Activated CD4-positive, CD25-positive, alpha-beta regulatory T cell treated with anti-CD3 and anti-CD28 coated beads, Interleukin-2, amount 50 U/mL, for 16 hours (primary cell): Measurements from ENCODE around the gene AKR1C2.
"Not testable (repeated sequence)": the region's sequence is repeated elsewhere in the genome, so short reads cannot be mapped to it uniquely, and the experiment has no call there.

Experiments
- DNase-seq: peaks from one replicate; pipeline ENCODE4 v3.0.0-alpha.2; 2020; ENCODE audit warnings: low read depth, low spot score

Gene AKR1C2

GRCh38 chr10:5003127-5004029, at the start of gene AKR1C2:
Gene AKR1C2 (minus strand): TSS chr10:5003857. CDS start chr10:5003835, 22 bp downstream.
- DNase-seq, result not testable (repeated sequence)

- not testable (repeated sequence) for DNase-seq
Observed at GRCh38 chr10:5052951-5053500, 49.4 kb upstream of the AKR1C2 start.

- no peak for DNase-seq
Observed at GRCh38 chr10:5047912-5048628, 44.4 kb upstream of the AKR1C2 start.

GRCh38 chr10:5047055-5047454, 43.4 kb upstream of the AKR1C2 start:
- DNase-seq, result not testable (repeated sequence)

GRCh38 chr10:5046410-5046809, 42.8 kb upstream of the AKR1C2 start:
- DNase-seq, result no peak

- no peak for DNase-seq
Observed at GRCh38 chr10:5045095-5045494, 41.4 kb upstream of the AKR1C2 start.

- DNase-seq, result no peak
Observed at GRCh38 chr10:5043716-5044115, 40.1 kb upstream of the AKR1C2 start.

- no peak for DNase-seq
Observed at GRCh38 chr10:5042922-5043321, 39.3 kb upstream of the AKR1C2 start.

GRCh38 chr10:5041471-5042023, 37.9 kb upstream of the AKR1C2 start:
- DNase-seq, result no peak

- DNase-seq, result no peak
Observed at GRCh38 chr10:5040781-5041470, 37.3 kb upstream of the AKR1C2 start.

- DNase-seq, result no peak
Observed at GRCh38 chr10:5040010-5040673, 36.5 kb upstream of the AKR1C2 start.

GRCh38 chr10:5038733-5039132, 35.1 kb upstream of the AKR1C2 start:
- DNase-seq, result no peak

GRCh38 chr10:5038101-5038500, 34.4 kb upstream of the AKR1C2 start:
- DNase-seq, result no peak

GRCh38 chr10:5036511-5036910, 32.9 kb upstream of the AKR1C2 start:
- DNase-seq, result no peak

- DNase-seq, result no peak
Observed at GRCh38 chr10:5035356-5035755, 31.7 kb upstream of the AKR1C2 start.

GRCh38 chr10:5034588-5034987, 30.9 kb upstream of the AKR1C2 start:
- DNase-seq, result no peak

GRCh38 chr10:5033061-5033778, 29.6 kb upstream of the AKR1C2 start:
- no peak for DNase-seq

GRCh38 chr10:5032444-5032843, 28.8 kb upstream of the AKR1C2 start:
- not testable (repeated sequence) for DNase-seq

GRCh38 chr10:5031588-5031987, 27.9 kb upstream of the AKR1C2 start:
- DNase-seq, result not testable (repeated sequence)

- DNase-seq, result no peak
Observed at GRCh38 chr10:5030989-5031388, 27.3 kb upstream of the AKR1C2 start.
